ENCODE data around the gene KIRREL3. TPM values are rescaled to one million over a fixed set of nuclear protein-coding genes. Genes with fewer than 3 reads are reported as not detected.
"Not testable (repeated sequence)": the region's sequence is repeated elsewhere in the genome, so short reads cannot be mapped to it uniquely, and the experiment has no call there.

KIRREL3 gene
- polyA plus RNA-seq, 1 donor, result 0.80 TPM

DNA sequence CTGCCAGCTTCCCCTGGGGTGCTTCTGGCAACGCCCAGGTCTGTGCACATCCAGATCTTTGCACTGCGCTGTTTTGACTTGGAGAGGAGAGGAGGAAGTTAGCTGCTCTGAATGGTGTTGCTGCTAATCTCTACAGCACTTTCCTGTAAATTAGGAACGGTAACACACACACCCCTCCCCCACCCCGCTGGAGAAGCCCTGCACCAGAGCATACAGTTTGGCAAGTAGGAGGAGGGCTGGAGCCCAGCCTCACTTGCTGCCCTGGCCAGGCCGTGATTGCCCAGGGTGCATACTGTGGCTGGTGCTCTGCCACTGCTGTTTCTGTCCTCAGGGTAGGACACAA, 613.9 kb downstream of the KIRREL3 start:
- not testable (repeated sequence) for DNase-seq (ENCODE audit: low read depth)

DNA sequence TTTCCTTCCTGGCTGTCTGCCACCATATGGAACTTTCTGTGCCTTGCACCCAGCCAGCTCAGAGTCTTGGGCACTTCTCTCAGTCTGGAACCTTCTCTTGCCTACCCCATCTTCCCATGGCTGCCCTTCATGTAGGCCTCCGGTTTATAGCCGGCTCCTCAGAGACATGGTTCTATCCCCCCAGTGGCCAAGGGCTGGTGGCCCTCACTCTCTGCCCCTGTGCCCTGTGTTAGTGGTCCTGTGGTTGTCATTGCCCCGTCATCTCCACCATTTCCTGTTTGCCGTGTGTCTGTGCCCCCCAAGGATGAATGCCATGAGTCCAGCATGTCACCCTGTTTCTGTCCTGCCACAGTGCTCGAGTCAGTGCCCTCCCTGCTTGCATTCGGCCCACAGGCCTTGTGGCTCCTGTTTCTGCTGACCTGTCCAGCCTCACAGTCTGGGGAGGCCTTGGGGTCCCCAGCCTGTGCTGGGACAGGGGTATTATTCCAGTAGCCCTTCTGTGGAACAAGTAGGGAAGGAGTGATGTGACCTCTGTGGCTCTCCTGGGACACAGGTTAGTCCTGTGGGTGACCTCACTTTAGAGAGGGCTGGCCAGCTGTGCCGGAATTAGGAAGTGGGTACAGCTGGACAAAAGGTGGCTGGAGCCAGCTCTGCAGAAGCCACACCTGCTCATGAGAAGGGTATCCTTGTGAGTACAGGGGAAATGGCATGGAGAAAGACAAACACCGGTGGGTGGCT, 614.4 kb downstream of the KIRREL3 start:
- DNase-seq (ENCODE audit: low read depth), result no peak

DNA sequence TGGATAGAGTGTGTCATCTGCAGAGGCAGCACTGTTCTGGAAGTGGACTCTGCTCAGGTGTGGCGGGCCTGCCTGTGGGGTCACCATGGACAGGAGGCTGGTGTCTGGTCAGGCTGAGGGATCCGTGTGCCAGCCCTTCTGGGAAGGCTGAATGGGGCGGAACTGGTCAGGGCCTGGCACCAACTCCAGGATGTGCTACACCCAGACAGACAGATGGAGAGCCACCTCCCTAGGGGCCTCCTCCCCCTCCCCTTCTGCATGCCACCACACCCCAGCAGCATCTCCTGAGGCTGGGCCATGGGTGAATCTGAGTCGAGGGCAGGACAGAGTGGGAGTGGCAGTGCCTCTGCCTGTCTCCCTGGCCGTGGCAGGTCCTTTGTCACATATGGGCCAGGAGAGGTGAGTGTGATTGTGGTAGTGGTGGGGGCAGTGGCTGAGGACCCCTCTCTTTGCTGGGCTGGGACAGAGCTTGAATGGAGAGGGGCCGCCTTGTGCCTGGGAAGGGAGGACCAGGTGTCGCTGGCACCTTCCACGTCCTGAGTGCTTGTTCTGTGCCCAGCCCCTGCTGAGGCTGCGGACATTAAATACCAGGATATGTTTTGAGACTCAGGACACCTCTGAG, 616.0 kb downstream of the KIRREL3 start:
- no peak for DNase-seq (ENCODE audit: low read depth)

DNA sequence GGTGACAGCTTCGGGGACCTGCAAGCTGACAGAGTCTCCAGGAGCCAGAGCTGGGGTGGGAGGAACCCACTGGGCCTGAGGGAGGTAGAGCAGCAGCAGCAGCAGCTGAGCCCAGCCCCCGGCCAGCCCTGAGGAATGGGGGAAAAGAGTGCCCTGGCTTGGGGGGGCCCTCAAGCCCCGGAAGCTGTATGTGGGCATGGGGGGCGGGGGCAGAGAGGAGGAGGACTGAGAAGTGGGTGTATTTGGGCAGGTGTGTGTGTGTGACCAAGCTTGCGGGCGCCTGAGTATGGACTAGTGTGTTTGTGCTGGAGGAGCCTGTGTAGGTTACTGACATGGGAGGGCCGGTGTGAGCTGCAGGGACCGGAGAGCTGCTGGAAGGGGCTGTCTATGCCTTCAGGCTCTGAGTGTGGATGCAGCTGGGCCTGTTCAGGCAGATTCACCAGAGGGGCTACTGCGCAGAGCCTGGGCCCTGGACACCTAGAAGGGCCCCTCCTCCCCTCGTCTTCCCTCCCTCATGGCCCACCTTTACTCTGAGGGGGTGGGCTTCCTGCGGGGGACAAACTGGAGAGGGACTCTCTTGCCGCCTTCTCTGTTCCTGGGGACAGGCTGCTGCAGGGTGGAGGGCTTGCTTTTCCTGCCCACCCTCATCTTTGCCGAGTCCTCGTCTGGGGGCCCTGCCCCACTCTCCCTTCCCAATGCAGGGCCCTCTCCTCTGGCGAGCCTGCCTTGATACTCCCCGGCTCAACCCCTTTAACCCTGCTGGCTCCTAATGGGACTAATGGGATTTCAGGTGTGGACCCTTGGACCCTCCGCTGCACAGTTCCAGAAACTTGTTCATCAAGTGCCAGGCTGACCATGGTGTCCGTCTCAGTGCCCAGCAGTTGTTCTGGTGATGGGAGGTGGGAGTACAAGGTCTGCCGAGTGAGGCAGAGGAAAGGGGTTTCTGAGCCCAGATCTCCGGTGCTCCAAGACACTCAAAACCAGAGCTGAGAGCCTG, 616.9 kb downstream of the KIRREL3 start:
- no peak for DNase-seq (ENCODE audit: low read depth)

DNA sequence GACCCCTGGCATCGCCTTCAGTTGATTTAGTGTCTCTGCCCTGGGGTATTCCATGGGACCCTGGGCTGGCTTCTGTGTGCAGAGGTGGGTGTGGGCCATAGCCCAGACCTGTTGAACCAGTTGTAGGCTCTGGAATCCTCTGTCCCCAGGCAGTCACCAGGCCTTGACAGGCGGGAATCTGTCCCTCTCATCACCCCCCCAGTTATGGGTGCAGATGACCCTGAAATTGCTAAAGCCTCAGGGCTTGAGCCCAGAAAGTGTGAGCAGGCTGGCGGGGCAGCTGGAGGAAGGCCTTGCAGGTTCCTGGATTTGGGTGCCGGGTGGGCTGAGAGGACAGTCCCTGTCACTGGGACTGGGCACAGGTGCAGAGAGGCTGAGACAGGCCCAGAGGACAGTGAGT, 617.9 kb downstream of the KIRREL3 start:
- not testable (repeated sequence) for DNase-seq (ENCODE audit: low read depth)

DNA sequence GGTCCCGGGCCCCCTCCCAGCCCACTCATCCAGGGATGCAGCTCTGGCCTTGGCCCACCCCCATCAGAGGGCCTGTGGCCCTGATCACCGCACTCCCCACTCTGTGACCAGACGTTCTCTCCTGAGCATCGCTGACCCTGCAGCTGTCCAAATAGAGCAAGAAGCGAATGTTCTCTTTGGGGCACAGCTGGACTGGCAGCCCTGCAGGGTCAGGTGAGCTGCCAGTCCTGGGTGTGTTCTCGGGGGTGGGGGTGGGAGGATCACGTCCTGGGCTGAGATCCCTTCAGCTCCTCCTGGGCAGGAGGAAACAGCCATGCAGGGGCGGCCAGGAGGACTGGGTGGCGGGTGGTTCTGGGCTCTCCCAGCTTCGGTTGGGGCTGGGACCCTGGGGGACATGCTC, 618.6 kb downstream of the KIRREL3 start:
- not testable (repeated sequence) for DNase-seq (ENCODE audit: low read depth)

DNA sequence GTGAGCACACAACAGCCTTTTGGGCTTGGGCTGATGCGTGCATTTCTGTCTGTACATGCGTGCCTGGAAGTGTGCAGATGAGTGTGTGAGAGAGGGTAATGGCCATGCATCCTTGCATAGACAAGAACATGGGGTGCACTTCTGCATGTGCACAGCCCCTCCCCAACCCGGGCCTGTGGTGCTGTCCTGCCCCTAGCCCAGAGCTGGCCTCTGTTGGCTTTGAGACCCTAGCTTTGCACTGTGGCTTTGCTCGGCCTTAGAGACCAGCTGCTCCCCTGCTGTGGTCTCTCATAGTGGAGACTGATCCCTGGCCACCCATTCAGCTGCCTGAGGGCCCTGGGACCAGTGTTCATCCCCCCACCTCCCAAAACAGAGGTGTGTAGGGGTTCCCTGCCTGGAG, 619.7 kb downstream of the KIRREL3 start:
- no peak for DNase-seq (ENCODE audit: low read depth)

DNA sequence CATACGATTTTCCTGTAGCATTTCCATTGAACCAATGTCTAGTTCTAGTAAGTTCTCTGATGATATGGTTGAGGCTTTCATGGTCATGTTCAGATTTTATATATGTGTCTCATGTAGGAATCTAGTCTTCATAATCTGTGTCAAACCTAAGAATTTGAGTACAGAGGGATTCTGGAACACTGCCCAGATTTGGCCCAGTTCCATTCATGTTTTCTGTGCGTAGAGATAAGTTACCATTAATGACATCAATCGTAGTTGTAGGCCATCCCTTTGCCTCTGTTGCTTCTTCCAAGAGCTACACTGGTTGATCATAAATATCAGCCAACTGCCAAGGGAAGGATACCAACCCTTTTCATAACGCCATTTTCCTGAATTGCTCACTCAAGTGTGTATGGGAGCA, 621.8 kb downstream of the KIRREL3 start:
- no peak for DNase-seq (ENCODE audit: low read depth)

DNA sequence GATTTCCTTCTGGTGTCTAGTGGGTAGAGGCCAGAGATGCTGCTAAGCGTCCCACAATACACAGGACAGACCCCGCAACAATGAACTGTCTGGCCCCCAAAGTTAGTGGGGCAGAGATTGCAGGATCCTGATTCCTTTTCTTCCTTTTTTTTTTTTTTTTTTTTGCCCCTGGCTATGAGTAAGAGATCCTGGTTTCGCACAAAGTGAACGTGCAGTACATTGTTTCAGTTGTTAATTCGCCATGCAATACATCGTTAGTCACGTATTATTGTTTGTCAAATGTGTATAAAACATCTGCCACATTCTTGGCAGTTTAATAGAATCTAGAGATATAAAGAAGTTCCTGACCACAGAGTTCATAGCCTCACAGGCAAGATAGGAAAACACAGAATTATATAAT, 624.8 kb downstream of the KIRREL3 start:
- no peak for DNase-seq (ENCODE audit: low read depth)

DNA sequence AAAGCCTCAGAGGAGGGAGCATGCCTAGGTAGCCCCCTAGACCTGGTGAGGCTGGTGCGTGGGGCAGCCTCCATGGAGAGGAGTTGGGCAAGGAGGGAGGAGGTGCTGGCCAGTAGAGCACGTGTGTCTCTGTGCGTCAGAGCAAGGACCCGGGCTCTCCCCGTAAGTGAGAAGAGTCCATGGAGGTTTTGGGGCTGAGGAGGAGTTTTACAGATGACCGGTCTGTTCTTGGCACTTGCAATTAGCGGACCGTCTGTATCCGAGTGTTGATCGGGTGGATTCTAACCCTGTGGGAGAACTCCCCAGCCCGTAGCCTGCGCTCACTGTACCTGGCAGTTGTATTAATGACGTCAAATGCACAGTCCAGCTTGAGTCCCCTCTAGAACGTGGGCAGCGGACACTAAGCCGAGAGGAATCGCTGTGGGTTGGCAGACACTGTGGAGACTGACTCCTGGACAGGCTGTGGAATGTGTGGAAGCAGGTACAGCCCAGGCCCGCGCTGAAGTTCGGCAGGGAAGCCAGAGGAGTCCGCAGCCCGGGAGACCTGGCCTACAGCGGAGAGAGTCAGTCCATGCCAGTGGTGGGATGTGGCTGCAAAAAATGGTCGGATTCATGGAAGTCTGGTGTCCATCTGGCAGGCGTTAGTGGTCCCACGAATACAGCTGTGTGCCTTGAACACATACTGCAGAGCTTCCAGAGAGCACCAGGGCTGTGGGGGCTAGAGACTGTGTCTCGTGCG, 625.8 kb downstream of the KIRREL3 start:
- DNase-seq (ENCODE audit: low read depth), result not testable (repeated sequence)

DNA sequence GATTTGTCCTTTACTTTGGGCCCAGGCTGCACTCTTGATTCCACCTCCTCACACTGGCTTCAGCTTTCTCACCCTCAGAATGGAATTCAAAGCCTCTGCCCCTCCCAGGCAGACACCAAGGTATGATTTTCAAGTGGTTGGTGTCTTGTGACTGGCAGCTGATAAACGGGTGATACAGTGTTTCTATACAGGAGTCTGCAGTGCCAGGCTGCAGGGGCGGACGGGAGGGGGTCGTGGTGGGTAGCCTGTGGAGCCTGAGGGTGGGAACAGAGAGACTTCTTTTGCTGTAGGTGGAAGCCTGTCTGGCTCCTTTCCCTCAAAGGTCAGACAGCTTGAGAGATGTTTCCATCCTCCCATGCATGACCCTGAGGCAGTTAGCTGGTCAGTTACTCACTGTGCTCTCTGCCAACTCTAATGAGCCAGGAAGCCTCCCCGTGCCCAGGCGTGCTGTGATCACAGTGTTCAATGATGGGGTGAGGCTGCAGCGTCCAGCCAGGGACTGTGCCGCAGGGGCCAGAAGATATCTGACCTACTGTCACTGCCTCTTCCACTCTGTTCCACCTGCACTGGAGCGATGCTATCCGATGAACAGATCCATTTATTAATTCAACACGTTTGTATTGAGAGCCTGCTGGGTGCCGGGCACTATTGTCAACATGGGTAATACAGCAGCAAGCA, 627.0 kb downstream of the KIRREL3 start:
- not testable (repeated sequence) for DNase-seq (ENCODE audit: low read depth)
